H9 (cell line): Measurements from ENCODE around the gene RUNX1. TPM values are rescaled to one million over a fixed set of nuclear protein-coding genes. Genes with fewer than 3 reads are reported as not detected.

Experiments
- DNase-seq: peaks from one replicate; pipeline ENCODE4 v3.0.0-alpha.2; 2017
- H2AFZ ChIP-seq: one replicate; pipeline ENCODE4 v1.6.1; 2013; ENCODE audit warnings: mild to moderate bottlenecking, low read length, control low read depth, moderate library complexity
- H2AK5ac ChIP-seq: 2 replicates; pipeline ENCODE4 v1.6.1; 2013; ENCODE audit warnings: low read length, control low read depth, mixed read lengths; ENCODE audit not compliant: insufficient read length
- H2BK120ac ChIP-seq: one replicate; pipeline ENCODE4 v1.6.1; 2013; ENCODE audit warnings: low read depth, mild to moderate bottlenecking, low read length, control low read depth, inconsistent platforms; ENCODE audit not compliant: poor library complexity, severe bottlenecking
- H2BK12ac ChIP-seq: 2 replicates; pipeline ENCODE4 v1.6.1; 2013; ENCODE audit warnings: low read length, control low read depth, mixed read lengths, low read depth; ENCODE audit not compliant: insufficient read length
- H2BK15ac ChIP-seq: 2 replicates; pipeline ENCODE4 v1.6.1; 2013; ENCODE audit warnings: low read depth, low read length, control low read depth
- H2BK20ac ChIP-seq: one replicate; pipeline ENCODE4 v1.6.1; 2013; ENCODE audit warnings: low read depth, mild to moderate bottlenecking, low read length, control low read depth, inconsistent platforms; ENCODE audit not compliant: poor library complexity, severe bottlenecking
- H2BK5ac ChIP-seq: 2 replicates; pipeline ENCODE4 v1.6.1; 2013; ENCODE audit warnings: low read length, control low read depth, mixed read lengths; ENCODE audit not compliant: insufficient read length
- H3K14ac ChIP-seq: 2 replicates; pipeline ENCODE4 v1.6.1; 2013; ENCODE audit warnings: low read length, control low read depth; ENCODE audit not compliant: insufficient read depth
- H3K18ac ChIP-seq: 2 replicates; pipeline ENCODE4 v1.6.1; 2013; ENCODE audit warnings: low read depth, mild to moderate bottlenecking, mixed read lengths, low read length, control low read depth; ENCODE audit not compliant: insufficient read length
- H3K23ac ChIP-seq: 2 replicates; pipeline ENCODE4 v1.6.1; 2013; ENCODE audit warnings: low read length, control low read depth, mixed read lengths, low read depth; ENCODE audit not compliant: insufficient read length
- H3K23me2 ChIP-seq: 2 replicates; pipeline ENCODE4 v1.6.1; 2013; ENCODE audit warnings: low read depth, mild to moderate bottlenecking, mixed read lengths, low read length, control low read depth; ENCODE audit not compliant: insufficient read length, poor library complexity, severe bottlenecking
- H3K27ac ChIP-seq: 2 replicates; pipeline ENCODE4 v1.5.1; 2013; ENCODE audit warnings: low read length, control low read depth, mixed read lengths, low read depth; ENCODE audit not compliant: insufficient read length
- H3K27me3 ChIP-seq: 2 replicates; pipeline ENCODE4 v1.6.1; 2013; ENCODE audit warnings: low read length, control low read depth, inconsistent platforms; ENCODE audit not compliant: insufficient read depth
- H3K4ac ChIP-seq: 2 replicates; pipeline ENCODE4 v1.6.1; 2013; ENCODE audit warnings: low read depth, mild to moderate bottlenecking, control low read depth, inconsistent platforms, low read length, moderate library complexity
- H3K4me1 ChIP-seq: 2 replicates; pipeline ENCODE4 v1.6.1; 2013; ENCODE audit warnings: low read length, control low read depth, inconsistent platforms; ENCODE audit not compliant: insufficient read depth
- H3K4me2 ChIP-seq: 2 replicates; pipeline ENCODE4 v1.6.1; 2013; ENCODE audit warnings: low read length, control low read depth, mixed read lengths; ENCODE audit not compliant: insufficient read length, insufficient read depth
- H3K56ac ChIP-seq: 2 replicates; pipeline ENCODE4 v1.6.1; 2013; ENCODE audit warnings: low read depth, mild to moderate bottlenecking, mixed read lengths, low read length, control low read depth; ENCODE audit not compliant: insufficient read length
- H3K79me1 ChIP-seq: 2 replicates; pipeline ENCODE4 v1.6.1; 2013; ENCODE audit warnings: low read depth, mild to moderate bottlenecking, moderate library complexity, low read length, control low read depth, inconsistent platforms; ENCODE audit not compliant: insufficient read depth, poor library complexity, severe bottlenecking
- H3K79me2 ChIP-seq: 2 replicates; pipeline ENCODE4 v1.6.1; 2013; ENCODE audit warnings: low read length, control low read depth, inconsistent platforms; ENCODE audit not compliant: insufficient read depth
- H3K9ac ChIP-seq: 2 replicates; pipeline ENCODE4 v1.6.1; 2013; ENCODE audit warnings: low read length, control low read depth, mixed read lengths; ENCODE audit not compliant: insufficient read length; ENCODE audit errors: extremely low read depth
- H3K9me3 ChIP-seq: one replicate; pipeline ENCODE4 v1.6.1; 2013; ENCODE audit warnings: low read depth, low read length, inconsistent platforms; ENCODE audit not compliant: control insufficient read depth
- H3T11ph ChIP-seq: one replicate; pipeline ENCODE4 v1.6.1; 2013; ENCODE audit warnings: mild to moderate bottlenecking, low read length, control low read depth, inconsistent platforms
- H4K20me1 ChIP-seq: one replicate; pipeline ENCODE4 v1.6.1; 2013; ENCODE audit not compliant: control insufficient read depth, insufficient read length, insufficient read depth
- H4K5ac ChIP-seq: 2 replicates; pipeline ENCODE4 v1.6.1; 2013; ENCODE audit warnings: low read depth, mild to moderate bottlenecking, mixed read lengths, low read length, control low read depth; ENCODE audit not compliant: insufficient read length
- H4K8ac ChIP-seq: replicated peaks from 2 replicates; pipeline ENCODE4 v1.6.1; 2013; ENCODE audit warnings: low read length, control low read depth, mixed read lengths, low read depth; ENCODE audit not compliant: insufficient read length
- H4K91ac ChIP-seq: 2 replicates; pipeline ENCODE4 v1.6.1; 2013; ENCODE audit warnings: low read depth, mild to moderate bottlenecking, moderate library complexity, mixed read lengths, low read length, control low read depth; ENCODE audit not compliant: insufficient read length
- H3K27ac Mint-ChIP-seq, 3 experiments: 2 replicates in 2 of 3; 3 replicates in 1 of 3; pipeline ENCODE4 v1.8.0; 2020 to 2021; ENCODE audit warnings: mixed read lengths in 3 of 3, mild to moderate bottlenecking in 1 of 3, moderate library complexity in 1 of 3
- H3K27me3 Mint-ChIP-seq: 2 replicates; pipeline ENCODE4 v1.8.0; 2021; ENCODE audit warnings: low read depth, mild to moderate bottlenecking, moderate library complexity, mixed read lengths
- H3K36me3 Mint-ChIP-seq, 3 experiments: 2 replicates in 2 of 3; 3 replicates in 1 of 3; pipeline ENCODE4 v1.8.0; 2020 to 2021; ENCODE audit warnings: low read depth in 3 of 3, mixed read lengths in 3 of 3; ENCODE audit not compliant: insufficient read depth in 1 of 3
- H3K4me1 Mint-ChIP-seq, 2 experiments: 2 replicates each; pipeline ENCODE4 v1.8.0; 2020; ENCODE audit warnings: mixed read lengths in 2 of 2
- H3K4me3 Mint-ChIP-seq, 2 experiments: 2 replicates in 1 of 2; 3 replicates in 1 of 2; pipeline ENCODE4 v1.8.0; 2020 to 2021; ENCODE audit warnings: mild to moderate bottlenecking in 2 of 2, mixed read lengths in 2 of 2, moderate library complexity in 1 of 2
- H3K9me3 Mint-ChIP-seq, 2 experiments: 2 replicates in 1 of 2; 3 replicates in 1 of 2; pipeline ENCODE4 v1.8.0; 2020; ENCODE audit warnings: mild to moderate bottlenecking in 2 of 2, mixed read lengths in 2 of 2, moderate library complexity in 1 of 2
- CTCF ChIP-seq: fragments of 200-600 bp; sonication (generic); conservative IDR thresholded peaks from 3 replicates; pipeline ENCODE4 v1.8.0; 2021; ENCODE audit warnings: antibody characterized with exemption, mild to moderate bottlenecking
- WGBS: extraction: QIAGEN DNeasy Blood & Tissue Kit; methylation state at CpG from one replicate; pipeline ENCODE4 v1.1.7; 2013; ENCODE audit warnings: missing lambda C conversion rate, low lambda C conversion rate, mixed read lengths; ENCODE audit not compliant: insufficient read length; ENCODE audit errors: extremely low coverage; 5-methylcytosine and 5-hydroxymethylcytosine counted together
- total RNA-seq: library from RNA; stranded (reverse); gene quantifications from 2 replicates; pipeline ENCODE4 v1.2.1, GENCODE V29; 2021

Gene RUNX1
- total RNA-seq, 1 experiment from 2014 or later: 0.72 TPM

DNA sequence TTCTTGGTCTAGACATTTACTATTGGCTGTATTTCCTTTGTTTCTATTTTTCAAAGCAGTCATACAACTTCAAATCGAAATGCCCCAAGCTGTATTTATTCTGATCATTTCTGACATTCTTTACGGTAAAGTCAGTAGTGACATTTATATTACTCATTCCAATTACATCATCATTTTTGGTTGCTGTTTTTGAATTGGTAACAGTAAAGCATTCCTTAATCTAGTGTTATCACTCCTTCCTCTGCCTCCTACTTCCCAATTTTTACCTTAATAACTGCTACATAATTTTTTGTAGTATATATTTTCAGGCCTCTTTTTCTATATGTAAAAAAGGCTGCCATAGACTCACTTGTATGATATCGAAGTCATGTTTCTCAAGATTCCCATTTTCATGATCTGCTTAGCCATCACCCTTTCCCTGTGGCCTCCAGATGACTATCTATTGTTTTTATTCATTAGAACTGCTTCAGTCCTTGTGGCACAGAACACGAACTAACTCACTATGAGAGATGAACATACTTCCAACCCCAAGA lies 167.2 kb downstream of the RUNX1 start:
- peaks cover 72% of the 10 kb centered on the region for H3K27me3 Mint-ChIP-seq
- Histone ChIP-seq H2BK5ac (no peak overlapping the region), H2BK20ac (no peak overlapping the region), H4K5ac (no peak overlapping the region), H3K79me2 (no peaks in the 10 kb centered on the region), H3K9me3 (no peaks in the 10 kb centered on the region), H3K27me3 (peaks cover 28% of the 10 kb centered on the region), H4K91ac (no peak overlapping the region), H2AFZ (no peak overlapping the region), H2AK5ac (no peak overlapping the region), H3K14ac (no peak overlapping the region), H2BK120ac (no peak overlapping the region), H3K56ac (no peak overlapping the region), H3K9ac (no peak overlapping the region), H4K20me1 (no peaks in the 10 kb centered on the region), H3K4me1 (no peaks in the 10 kb centered on the region), H3K4ac (no peak overlapping the region), H3K18ac (no peak overlapping the region), H3K27ac (no peak overlapping the region), H3K79me1 (no peaks in the 10 kb centered on the region), H4K8ac (no peak overlapping the region), H3K4me2 (no peak overlapping the region), H3T11ph (no peak overlapping the region), H3K23me2 (peaks cover 6% of the 10 kb centered on the region), H3K23ac (no peak overlapping the region), H2BK12ac (no peak overlapping the region), H2BK15ac (no peak overlapping the region)
- WGBS: no CpG with 5 or more reads among the region's 4 CpGs
- H3K9me3 Mint-ChIP-seq: no peaks in the 10 kb centered on the region
- TF ChIP-seq CTCF: no peak
- H3K4me3 Mint-ChIP-seq: no peak overlapping the region
- H3K4me1 Mint-ChIP-seq: peaks cover 16% of the 10 kb centered on the region in 2 experiments
- no peaks in the 10 kb centered on the region for H3K36me3 Mint-ChIP-seq
- DNase-seq: no peak
- H3K27ac Mint-ChIP-seq: no peak overlapping the region
